Esophagus muscularis mucosa (tissue), 3 donors: Measurements from ENCODE around the gene TMEM51.

Source experiments
- CTCF ChIP-seq, 3 experiments: fragments of 200-600 bp in 2 of 3; fragments of 450-650 bp in 1 of 3; sonication (generic) in 2 of 3; IDR thresholded peaks; one replicate each; pipeline ENCODE4 v1.5.1; 2017 to 2019; ENCODE audit warnings: antibody characterized with exemption in 3 of 3, mild to moderate bottlenecking in 2 of 3, moderate library complexity in 1 of 3
- POLR2AphosphoS5 ChIP-seq, 2 donors: sonication (generic); formaldehyde crosslinking; IDR thresholded peaks; one replicate each; pipeline ENCODE4 v1.6.1; 2017; ENCODE audit warnings: antibody characterized with exemption in 2 of 2

DNA sequence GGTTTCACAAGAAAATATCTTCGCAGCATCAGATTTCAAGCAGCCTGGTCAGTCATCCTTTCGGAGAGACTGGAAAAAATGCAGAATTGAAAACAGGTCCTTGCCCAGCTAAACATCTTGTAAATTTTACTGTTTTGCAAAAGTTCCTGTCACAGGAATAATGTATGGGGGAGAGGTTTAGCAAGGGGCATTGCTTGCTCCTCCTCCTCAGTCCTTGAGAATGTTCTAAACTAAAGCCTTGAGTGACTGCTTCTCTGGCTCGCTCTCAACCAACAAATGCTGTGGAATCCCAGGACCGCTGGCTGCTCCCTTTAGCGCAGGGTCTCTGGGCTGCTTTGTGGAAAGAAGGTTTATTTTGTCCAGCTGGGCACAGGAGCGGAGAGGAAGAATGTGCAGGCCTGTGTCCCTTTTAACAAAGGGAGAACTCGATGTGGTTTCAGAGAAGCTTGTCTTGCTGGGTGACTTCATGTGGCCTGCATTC lies 59.8 kb downstream of the TMEM51 start:
- TF ChIP-seq CTCF (IDR thresholded peaks at IDR 0.05) (no peak), POLR2AphosphoS5 (IDR thresholded peaks at IDR 0.05) (no peak)
